ES-I3 (cell line): ENCODE data around the gene IFRD1.

Experiments
- H3K36me3 ChIP-seq: 2 replicates; pipeline ENCODE4 v1.6.1; 2013; ENCODE audit warnings: mild to moderate bottlenecking, low read length, control low read depth, moderate library complexity; ENCODE audit not compliant: insufficient read depth
- H3K4me1 ChIP-seq: 2 replicates; pipeline ENCODE4 v1.6.1; 2013; ENCODE audit warnings: mild to moderate bottlenecking, control low read depth, low read length; ENCODE audit not compliant: insufficient read depth
- H3K9ac ChIP-seq: 2 replicates; pipeline ENCODE4 v1.6.1; 2013; ENCODE audit warnings: low read depth, mild to moderate bottlenecking, low read length, moderate library complexity
- H3K9me3 ChIP-seq: 2 replicates; pipeline ENCODE4 v1.6.1; 2013; ENCODE audit warnings: mild to moderate bottlenecking, low read length, moderate library complexity; ENCODE audit not compliant: control insufficient read depth, insufficient read depth

IFRD1 gene

DNA sequence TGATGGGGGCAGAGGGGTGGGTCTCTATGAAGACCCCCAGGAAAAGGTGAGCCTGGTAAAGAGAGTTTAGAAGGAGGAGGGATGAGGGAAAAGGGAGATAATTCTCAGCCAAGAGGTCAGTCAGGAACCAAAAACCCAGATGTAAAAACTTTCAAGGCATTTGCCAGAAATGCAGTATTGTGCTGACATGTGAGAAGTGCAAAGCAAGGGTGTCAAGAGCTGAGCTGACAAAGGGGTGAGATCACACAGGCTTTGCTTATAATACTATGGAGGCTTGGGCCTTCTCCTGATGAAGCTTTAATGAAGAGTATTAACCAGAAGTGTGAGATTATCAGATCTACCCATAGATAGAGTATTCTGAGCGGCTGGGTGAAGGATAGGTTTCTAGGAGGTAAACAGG, 22.3 kb upstream of the IFRD1 start:
- peaks cover 12% of the 10 kb centered on the region for H3K4me1 ChIP-seq
- H3K9ac ChIP-seq = no peak overlapping the region
- no peaks in the 10 kb centered on the region for H3K36me3 ChIP-seq
- no peaks in the 10 kb centered on the region for H3K9me3 ChIP-seq

DNA sequence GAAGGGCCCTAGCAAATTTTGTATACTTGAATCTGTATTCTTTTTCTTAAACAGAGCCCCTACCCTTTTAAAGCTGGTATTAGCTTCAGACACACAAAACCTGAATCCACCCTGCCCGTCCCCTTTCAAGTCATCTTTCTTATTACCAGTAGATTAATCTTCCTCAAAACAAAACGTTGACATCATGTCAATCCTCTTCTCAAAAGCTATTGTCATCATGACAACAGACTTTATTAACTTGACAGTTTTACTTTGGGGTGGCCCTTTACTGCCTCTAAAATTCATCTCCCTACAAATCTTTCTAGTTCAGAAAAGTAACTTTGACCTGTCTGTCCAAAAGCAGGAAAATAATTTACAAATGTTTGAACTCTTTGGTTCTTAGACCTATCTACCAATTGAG, 21.5 kb upstream of the IFRD1 start:
- Histone ChIP-seq H3K9me3 (no peaks in the 10 kb centered on the region), H3K36me3 (no peaks in the 10 kb centered on the region), H3K4me1 (peaks cover 5% of the 10 kb centered on the region), H3K9ac (no peak overlapping the region)

DNA sequence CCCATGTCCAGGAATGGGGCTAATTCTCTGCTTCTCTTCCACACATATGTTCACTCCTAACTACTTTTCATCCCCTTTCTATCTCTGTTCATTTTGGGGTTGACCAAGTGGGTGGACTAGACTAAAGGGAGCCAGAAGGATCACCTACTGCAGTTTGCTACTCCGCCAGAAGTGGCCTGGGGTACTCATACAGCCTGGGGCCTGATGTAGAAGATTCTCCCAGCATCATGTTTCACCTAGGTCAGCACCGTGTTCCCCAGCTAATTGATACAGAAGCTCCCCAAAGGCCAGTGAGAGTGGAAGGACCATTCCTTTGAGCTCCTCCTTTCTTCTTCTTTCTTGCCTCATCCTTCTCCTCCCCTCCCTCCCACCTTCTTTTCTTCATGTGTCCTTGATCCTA, 19.6 kb upstream of the IFRD1 start:
- no peaks in the 10 kb centered on the region for H3K36me3 ChIP-seq
- H3K9me3 ChIP-seq = no peaks in the 10 kb centered on the region
- no peak overlapping the region for H3K9ac ChIP-seq
- H3K4me1 ChIP-seq = no peaks in the 10 kb centered on the region

DNA sequence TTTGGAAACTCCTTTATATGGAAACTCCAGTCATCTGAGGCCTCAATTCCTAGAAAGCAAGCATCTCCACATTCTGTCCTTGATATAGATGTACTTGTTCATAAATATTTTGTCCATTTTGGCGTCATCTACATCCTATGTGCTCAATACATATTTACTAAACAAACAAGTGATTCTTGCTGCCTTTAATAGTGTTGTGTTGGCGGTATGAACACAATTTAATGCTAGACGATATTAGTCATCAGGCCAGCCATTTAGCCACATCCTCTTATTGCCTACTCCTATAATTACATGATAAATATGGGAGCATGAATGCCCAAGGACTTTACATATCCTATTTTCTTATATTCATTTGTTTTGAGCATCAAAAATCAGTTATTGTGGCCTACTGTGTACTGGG, 18.5 kb upstream of the IFRD1 start:
- Histone ChIP-seq H3K9ac (no peak overlapping the region), H3K9me3 (no peaks in the 10 kb centered on the region), H3K36me3 (no peaks in the 10 kb centered on the region), H3K4me1 (no peaks in the 10 kb centered on the region)

DNA sequence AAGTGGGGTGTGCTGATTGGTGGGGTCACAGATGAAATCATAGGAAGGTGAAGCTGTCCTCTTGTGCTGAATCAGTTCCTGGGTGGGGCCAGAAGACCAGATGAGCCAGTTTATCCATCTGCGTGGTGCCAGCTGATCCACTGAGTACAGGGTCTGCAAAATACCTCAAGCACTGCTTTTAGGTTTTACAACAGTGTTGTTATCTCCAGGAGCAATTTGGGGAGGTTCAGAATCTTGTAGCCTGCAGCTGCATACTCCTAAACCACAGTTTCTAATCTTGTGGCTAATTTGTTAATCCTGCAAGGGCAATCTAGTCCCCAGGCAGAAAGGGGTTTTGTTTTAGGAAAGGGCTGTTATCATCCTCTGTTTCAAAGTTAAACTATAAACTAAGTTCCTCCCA, 17.0 kb upstream of the IFRD1 start:
- H3K9ac ChIP-seq = no peak overlapping the region
- no peaks in the 10 kb centered on the region for H3K4me1 ChIP-seq
- no peaks in the 10 kb centered on the region for H3K36me3 ChIP-seq
- H3K9me3 ChIP-seq = no peaks in the 10 kb centered on the region

DNA sequence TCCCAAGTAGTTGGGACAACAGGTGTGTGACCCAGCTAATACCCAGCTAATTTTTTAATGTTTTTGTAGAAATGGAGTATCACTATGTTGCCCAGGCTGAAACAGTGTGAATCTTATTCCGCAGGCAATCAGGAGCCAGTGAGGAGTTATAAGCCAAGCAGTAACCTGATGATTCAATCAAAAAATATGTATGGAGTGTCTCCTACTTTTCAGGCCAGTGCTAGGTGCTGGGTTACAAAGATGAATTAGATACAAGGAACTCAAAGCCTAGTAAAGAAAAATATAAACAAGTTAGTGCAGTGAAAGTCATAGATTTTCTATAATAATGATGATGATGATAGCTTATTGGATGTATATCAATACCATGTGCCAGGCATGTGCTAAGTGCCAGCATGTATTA, 13.2 kb upstream of the IFRD1 start:
- no peaks in the 10 kb centered on the region for H3K9me3 ChIP-seq
- H3K4me1 ChIP-seq = no peaks in the 10 kb centered on the region
- H3K36me3 ChIP-seq = no peaks in the 10 kb centered on the region
- H3K9ac ChIP-seq = no peak overlapping the region

DNA sequence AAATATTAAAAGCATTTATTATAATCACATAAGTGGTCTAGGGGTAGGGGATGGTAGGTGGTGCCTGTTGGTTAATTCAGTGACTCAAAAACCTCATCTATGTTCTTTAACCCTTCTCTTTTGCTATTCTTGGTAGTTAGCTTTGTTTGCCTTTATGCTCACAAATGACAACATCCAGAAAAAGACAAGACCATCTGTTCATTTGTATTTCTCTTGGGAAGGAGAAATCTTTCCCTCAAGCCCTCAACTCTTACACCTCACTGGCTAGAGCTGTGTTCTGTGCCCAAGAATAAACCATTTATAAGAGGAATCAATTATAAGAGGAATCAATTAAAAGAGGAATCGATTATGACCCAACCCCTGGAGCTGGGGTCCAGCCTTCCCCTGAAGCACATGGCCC, 10.8 kb upstream of the IFRD1 start:
- Histone ChIP-seq H3K4me1 (no peaks in the 10 kb centered on the region), H3K36me3 (no peaks in the 10 kb centered on the region), H3K9me3 (no peaks in the 10 kb centered on the region), H3K9ac (no peak overlapping the region)

DNA sequence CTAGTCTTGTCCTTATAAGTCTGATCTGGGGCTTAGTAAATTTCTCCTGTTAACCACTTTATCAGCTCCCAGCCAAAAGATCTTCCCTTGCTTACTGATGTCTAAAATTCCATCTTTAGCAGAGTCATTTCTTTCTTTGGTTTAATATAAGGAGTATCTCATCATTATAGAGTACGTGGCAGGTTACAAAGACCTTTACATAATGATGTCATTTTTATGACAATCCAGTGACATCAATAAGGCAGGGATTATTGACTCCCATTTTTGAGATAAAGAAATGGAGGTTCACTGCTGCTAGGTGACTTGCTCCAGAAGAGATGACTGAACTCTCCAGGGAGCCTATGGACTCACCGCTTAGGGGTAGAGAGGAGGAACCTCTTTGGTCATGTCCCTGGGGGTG, 8.1 kb upstream of the IFRD1 start:
- H3K4me1 ChIP-seq = no peaks in the 10 kb centered on the region
- no peaks in the 10 kb centered on the region for H3K9me3 ChIP-seq
- H3K9ac ChIP-seq = no peak overlapping the region
- H3K36me3 ChIP-seq = no peaks in the 10 kb centered on the region

DNA sequence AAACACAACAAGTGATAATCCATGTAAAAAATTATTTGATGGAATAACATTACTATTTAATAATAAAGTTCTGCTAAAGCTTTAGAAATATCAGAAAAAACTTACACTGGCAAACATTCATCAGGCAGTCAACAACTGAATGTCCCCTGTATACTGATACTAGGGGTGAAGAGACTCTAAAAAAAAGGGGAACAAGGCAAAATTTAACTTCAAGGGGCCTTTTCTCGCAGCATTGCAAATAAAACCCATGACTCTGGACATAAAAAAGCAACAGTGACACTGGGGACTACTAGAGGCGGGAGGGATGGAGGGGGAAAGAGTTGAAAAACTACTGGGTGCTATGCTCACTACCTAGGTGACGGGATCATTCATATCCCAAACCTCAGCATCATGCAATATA, 5.8 kb upstream of the IFRD1 start:
- Histone ChIP-seq H3K9ac (no peak overlapping the region), H3K4me1 (no peaks in the 10 kb centered on the region), H3K36me3 (no peaks in the 10 kb centered on the region), H3K9me3 (no peaks in the 10 kb centered on the region)

DNA sequence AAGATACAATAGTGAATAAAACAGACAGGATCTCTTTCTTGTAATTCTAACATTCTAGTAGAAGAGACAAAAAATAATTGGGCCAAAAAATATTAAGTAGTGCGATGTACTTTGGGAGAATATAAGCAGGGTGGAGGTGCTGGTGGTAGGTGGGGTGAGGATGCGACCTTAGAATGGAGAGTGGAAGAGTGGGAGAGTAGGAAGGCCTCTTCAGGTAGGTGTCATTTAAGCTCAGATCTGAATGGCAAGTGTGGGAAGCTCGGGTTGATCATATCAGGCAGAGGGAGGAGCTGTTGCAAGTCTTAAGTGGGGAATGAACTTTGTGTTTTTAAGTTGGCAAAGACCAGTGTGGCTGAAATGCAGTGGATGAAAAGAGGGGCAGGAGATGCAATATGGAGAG, 3.8 kb upstream of the IFRD1 start:
- Histone ChIP-seq H3K9me3 (no peaks in the 10 kb centered on the region), H3K4me1 (no peaks in the 10 kb centered on the region), H3K36me3 (no peaks in the 10 kb centered on the region), H3K9ac (no peak overlapping the region)

DNA sequence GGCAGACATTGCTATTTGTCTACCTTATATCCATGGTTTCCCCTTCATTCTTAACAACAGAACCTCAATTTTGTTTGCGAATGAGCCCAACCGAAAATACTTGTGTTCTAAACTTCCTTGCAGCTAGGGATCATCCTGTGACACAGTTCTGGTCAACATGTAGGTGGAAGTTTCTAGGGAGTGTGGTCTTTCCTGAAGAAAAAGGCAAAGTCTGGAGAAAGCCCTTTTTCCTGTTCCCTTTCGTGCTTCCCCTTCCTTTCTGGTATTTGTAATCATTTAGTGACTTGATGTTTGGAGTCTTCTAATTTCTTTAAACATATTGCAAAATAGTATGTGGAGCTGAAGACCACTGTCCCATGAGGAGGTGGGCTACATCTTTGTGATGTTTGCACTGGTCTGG, 2.9 kb upstream of the IFRD1 start:
- Histone ChIP-seq H3K36me3 (no peaks in the 10 kb centered on the region), H3K4me1 (no peaks in the 10 kb centered on the region), H3K9me3 (no peaks in the 10 kb centered on the region), H3K9ac (no peak overlapping the region)

DNA sequence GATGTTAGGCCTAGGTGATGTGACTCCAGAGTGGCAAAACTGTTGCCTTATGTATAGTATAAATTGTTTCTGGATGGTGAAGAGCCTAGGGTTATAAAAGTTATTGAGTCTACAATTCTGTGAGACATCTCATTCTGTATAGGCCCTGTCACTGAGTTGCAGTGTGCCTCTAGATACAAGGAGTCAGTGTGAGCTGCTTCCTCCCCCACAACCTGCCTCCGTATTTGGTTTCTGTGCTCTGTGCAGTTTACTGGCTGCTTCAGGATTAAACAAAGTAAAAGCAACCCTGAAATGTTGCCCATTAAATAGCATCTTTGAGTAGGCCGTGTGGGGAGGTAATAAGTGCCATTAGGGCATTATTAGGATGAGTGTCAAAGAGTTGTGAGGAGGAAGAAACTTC, 1.9 kb upstream of the IFRD1 start:
- no peaks in the 10 kb centered on the region for H3K9me3 ChIP-seq
- H3K36me3 ChIP-seq = no peaks in the 10 kb centered on the region
- no peaks in the 10 kb centered on the region for H3K4me1 ChIP-seq
- no peak overlapping the region for H3K9ac ChIP-seq

DNA sequence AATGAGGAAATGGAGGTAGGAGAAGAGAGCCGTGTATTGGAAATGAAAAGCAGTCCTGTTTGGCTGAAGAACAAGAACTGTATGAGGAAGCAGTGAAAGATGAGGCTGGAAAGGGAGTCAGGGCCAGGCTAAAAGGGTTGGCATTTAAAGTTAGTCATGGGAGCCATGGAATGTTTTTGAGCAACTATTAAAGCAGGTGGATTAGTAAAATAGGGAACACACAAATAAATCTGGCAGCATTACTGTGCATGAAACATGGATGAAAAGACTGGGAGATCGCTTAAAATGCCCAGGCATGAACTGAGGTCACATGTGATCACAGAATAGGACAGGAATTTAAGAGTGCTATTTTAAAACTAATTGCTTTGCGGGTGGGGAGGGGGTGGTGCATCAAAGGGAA, 1.4 kb upstream of the IFRD1 start:
- H3K36me3 ChIP-seq = no peaks in the 10 kb centered on the region

DNA sequence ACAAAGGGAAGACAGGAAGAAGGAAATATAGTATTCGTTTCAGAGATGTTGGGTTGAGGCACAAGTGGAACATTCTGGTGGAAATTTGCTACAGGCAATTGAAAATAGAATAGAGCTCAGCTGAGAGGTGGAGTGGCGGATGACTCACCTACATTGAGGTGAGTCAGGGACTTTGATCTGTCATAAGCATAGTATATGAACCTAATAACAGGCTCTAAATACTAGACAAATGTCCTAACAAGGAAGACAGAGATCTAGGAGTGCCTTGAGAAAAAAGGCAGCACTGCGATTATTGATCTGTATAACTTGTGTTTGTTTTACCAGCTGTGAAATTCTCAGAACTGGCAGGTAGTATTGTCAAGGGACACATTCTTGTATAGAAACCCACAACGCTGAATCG, 907 bp upstream of the IFRD1 start:
- Histone ChIP-seq H3K4me1 (no peaks in the 10 kb centered on the region), H3K36me3 (no peaks in the 10 kb centered on the region), H3K9ac (peak overlapping the region; percentile 97), H3K9me3 (no peaks in the 10 kb centered on the region)

More for the DNA sequence above, 1.4 kb upstream of the IFRD1 start:
- no peak overlapping the region for H3K9ac ChIP-seq
- H3K4me1 ChIP-seq = no peaks in the 10 kb centered on the region
- H3K9me3 ChIP-seq = no peaks in the 10 kb centered on the region

DNA sequence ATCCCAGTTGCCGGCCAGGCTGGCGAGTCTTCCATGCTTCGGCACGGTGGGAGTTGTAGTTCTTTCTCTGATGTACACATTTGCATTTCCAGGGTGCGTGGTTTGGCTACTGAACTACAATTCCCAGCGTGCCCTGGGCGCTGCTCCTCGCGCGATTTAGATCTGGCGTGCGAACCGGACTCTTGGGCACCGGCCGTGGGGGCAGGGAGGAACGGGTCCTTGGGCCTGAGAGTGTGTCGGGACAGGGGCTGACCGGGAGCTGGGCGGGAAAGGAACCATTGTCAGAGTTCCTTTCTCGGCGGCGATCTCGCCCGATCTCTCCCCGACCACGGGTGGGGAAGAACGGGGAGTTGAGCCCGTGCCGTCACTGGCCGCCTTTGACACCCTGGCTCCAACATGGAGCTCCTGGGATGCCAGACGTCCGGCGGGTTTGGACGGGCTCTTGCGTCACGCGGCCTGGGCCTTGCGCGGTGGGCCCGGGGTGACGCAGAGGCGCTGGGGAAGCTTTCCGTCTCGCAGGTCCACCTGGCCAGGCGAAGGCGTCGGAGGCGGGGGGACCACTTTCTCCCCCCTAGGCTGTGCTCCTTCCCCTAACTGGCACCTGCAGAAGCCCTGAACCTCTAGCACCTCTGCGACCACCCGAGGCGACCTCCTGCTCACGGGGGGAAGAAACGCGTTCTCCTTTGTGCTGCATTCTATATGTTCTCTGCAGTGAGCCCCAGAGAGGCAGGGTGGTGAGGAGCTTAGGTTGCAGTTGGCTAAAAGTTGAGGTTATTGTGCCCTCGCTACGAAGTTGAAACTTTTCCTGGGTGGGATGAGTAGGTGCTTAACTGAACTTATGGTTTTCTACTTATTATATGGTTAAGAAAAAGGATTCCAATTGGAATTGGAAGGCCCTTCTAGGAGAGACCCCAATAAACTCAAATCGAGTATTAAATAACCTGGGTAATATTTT, 824 bp downstream of the IFRD1 start:
- no peaks in the 10 kb centered on the region for H3K36me3 ChIP-seq
- H3K4me1 ChIP-seq = no peaks in the 10 kb centered on the region
- no peaks in the 10 kb centered on the region for H3K9me3 ChIP-seq
- peak overlapping the region; percentile 97 for H3K9ac ChIP-seq
